Measurements from ENCODE around the gene SLC25A4. TPM values are rescaled to one million over a fixed set of nuclear protein-coding genes. Genes with fewer than 3 reads are reported as not detected.

SLC25A4 gene
- total and polyA plus RNA-seq, 10 of the 15 experiments (the other 5 are each of a cell fraction or from before 2014, with no cell fraction given): 12.6 to 161 (median 38.2) TPM

GRCh38 chr4:185142912-185143600, at the start of gene SLC25A4 (continued):
- TF ChIP-seq SMARCA5 (IDR thresholded peaks at IDR 0.05) (peak; percentile 87; the same call in 1 of the 2 replicates), ZNF217 (IDR thresholded peaks at IDR 0.05) (peak; percentile 59; the same call in 1 of the 2 replicates), CUX1 (IDR thresholded peaks at IDR 0.05; ENCODE audit: insufficient replicate concordance, low read depth, low read length) (no peak), RUNX3 (IDR thresholded peaks at IDR 0.05; ENCODE audit: low read length) (peak; percentile 25; the same call in 1 of the 2 replicates), CEBPZ (IDR thresholded peaks at IDR 0.05; ENCODE audit: low read depth, low read length) (no peak), MXI1 (IDR thresholded peaks at IDR 0.05; ENCODE audit: low read depth, low read length) (peak; percentile 69; the same call in 1 of the 2 replicates), USF1 (IDR thresholded peaks at IDR 0.05; ENCODE audit: borderline replicate concordance, extremely low read length, insufficient read depth, low read depth, low read length) (no peak), SP1 (IDR thresholded peaks at IDR 0.05; ENCODE audit: low read depth, low read length) (peak; percentile 75), GATAD2B (conservative IDR thresholded peaks at IDR 0.05; ENCODE audit: low read depth) (peak; percentile 92; the same call in 1 of the 2 replicates), MEF2B (IDR thresholded peaks at IDR 0.05; ENCODE audit: partially characterized antibody, poor library complexity, severe bottlenecking) (peak; percentile 44), ATF3 (IDR thresholded peaks at IDR 0.05; ENCODE audit: borderline replicate concordance, extremely low read depth, low read depth, low read length) (no peak), USF2 (IDR thresholded peaks at IDR 0.05; ENCODE audit: borderline replicate concordance, low read depth, low read length) (no peak; the same call in 1 of the 2 replicates), CEBPB (IDR thresholded peaks at IDR 0.05; ENCODE audit: borderline replicate concordance in 1 of 2, low read depth in 2 of 2, low read length in 2 of 2) (no peak), CBX5 (IDR thresholded peaks at IDR 0.05; ENCODE audit: low read depth) (no peak; the same call in 1 of the 2 replicates), RBBP5 (conservative IDR thresholded peaks at IDR 0.05) (no peak), ZNF24 (IDR thresholded peaks at IDR 0.05) (peak; percentile 73; the same call in 1 of the 2 replicates), BHLHE40 (IDR thresholded peaks at IDR 0.05; ENCODE audit: borderline replicate concordance in 1 of 2, low read depth in 2 of 2, low read length in 1 of 2) (peak in 1 of 2 experiments; percentile 80; a peak in 3 of 4 replicates)
